Measurements from ENCODE around the gene RGS3. TPM values are rescaled to one million over a fixed set of nuclear protein-coding genes. Genes with fewer than 3 reads are reported as not detected.

Gene RGS3
- total and polyA plus RNA-seq, 7 donors, result 26.9 to 50.7 (median 38.3) TPM

DNA sequence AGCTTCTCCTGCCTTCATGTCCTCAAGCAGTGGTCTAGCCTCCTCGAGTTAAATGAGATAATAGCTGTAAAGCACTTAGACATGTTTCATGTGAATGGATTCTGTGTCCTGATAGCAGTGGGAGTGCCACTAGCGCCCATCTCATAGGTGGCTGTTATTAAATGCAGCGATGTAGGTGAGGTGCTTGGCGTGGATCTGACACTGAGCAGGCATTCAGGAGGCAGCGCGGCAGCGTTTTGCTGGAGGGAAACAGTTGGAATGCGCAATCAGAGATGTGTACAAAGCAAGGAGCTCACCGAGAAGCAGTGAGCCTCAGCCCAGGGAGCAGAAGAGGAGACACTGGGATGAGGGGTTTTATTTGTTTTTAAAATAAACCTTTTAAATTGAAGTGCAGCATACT lies 106.6 kb downstream of the RGS3 start:
- no peaks in the 10 kb centered on the region for H3K27me3 ChIP-seq
- H3K36me3 ChIP-seq, result no peaks in the 10 kb centered on the region
- intact Hi-C loops (cut with DNase I), result no loop called here
- TF ChIP-seq, protein P1, sequence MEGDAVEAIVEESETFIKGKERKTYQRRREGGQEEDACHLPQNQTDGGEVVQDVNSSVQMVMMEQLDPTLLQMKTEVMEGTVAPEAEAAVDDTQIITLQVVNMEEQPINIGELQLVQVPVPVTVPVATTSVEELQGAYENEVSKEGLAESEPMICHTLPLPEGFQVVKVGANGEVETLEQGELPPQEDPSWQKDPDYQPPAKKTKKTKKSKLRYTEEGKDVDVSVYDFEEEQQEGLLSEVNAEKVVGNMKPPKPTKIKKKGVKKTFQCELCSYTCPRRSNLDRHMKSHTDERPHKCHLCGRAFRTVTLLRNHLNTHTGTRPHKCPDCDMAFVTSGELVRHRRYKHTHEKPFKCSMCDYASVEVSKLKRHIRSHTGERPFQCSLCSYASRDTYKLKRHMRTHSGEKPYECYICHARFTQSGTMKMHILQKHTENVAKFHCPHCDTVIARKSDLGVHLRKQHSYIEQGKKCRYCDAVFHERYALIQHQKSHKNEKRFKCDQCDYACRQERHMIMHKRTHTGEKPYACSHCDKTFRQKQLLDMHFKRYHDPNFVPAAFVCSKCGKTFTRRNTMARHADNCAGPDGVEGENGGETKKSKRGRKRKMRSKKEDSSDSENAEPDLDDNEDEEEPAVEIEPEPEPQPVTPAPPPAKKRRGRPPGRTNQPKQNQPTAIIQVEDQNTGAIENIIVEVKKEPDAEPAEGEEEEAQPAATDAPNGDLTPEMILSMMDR (IDR thresholded peaks at IDR 0.05), result no peak
- TF ChIP-seq POLR2A (IDR thresholded peaks at IDR 0.05) (no peak), EP300 (IDR thresholded peaks at IDR 0.05) (no peak), POLR2AphosphoS5 (IDR thresholded peaks at IDR 0.05) (peak in 1 of 4 donors; percentile 29)
- no peak overlapping the region for H3K4me3 ChIP-seq
- 90 to 94% methylated on average over 9 of the region's 9 CpGs for WGBS, 2 donors
- peak; percentile 55 for DNase-seq
- peaks cover 0 to 56% (median 43%) of the 10 kb centered on the region in 4 donors for H3K4me1 ChIP-seq
- no peaks in the 10 kb centered on the region for H3K9me3 ChIP-seq
- H3K27ac ChIP-seq, result no peak overlapping the region

GRCh38 chr9:113570749-113571711 lies 107.5 kb downstream of the RGS3 start:
- intact Hi-C loops (cut with DNase I), result no loop called here
- no peaks in the 10 kb centered on the region for H3K9me3 ChIP-seq
- H3K27me3 ChIP-seq, result no peaks in the 10 kb centered on the region
- DNase-seq, result peak; percentile 33
- H3K27ac ChIP-seq, result no peak overlapping the region
- 89% methylated on average over 12 of the region's 12 CpGs for WGBS, 2 donors
- TF ChIP-seq EP300 (IDR thresholded peaks at IDR 0.05) (no peak), POLR2AphosphoS5 (IDR thresholded peaks at IDR 0.05) (no peak), POLR2A (IDR thresholded peaks at IDR 0.05) (no peak)
- TF ChIP-seq, protein P1 (IDR thresholded peaks at IDR 0.05), result no peak
- H3K4me3 ChIP-seq, result no peak overlapping the region
- H3K4me1 ChIP-seq, result peaks cover 0 to 48% (median 35%) of the 10 kb centered on the region in 4 donors
- no peaks in the 10 kb centered on the region for H3K36me3 ChIP-seq

- no peaks in the 10 kb centered on the region for H3K9me3 ChIP-seq
- peaks cover 0 to 36% (median 25%) of the 10 kb centered on the region in 4 donors for H3K4me1 ChIP-seq
- H3K4me3 ChIP-seq, result no peak overlapping the region
- no peaks in the 10 kb centered on the region for H3K27me3 ChIP-seq
- H3K36me3 ChIP-seq, result no peaks in the 10 kb centered on the region
- TF ChIP-seq EP300 (IDR thresholded peaks at IDR 0.05), result no peak
- TF ChIP-seq POLR2AphosphoS5 (IDR thresholded peaks at IDR 0.05), result no peak
- TF ChIP-seq POLR2A (IDR thresholded peaks at IDR 0.05), result no peak
- TF ChIP-seq, protein P1 (IDR thresholded peaks at IDR 0.05), result no peak
- H3K27ac ChIP-seq, result no peak overlapping the region
- WGBS, 2 donors, result 80 to 85% methylated on average over 8 of the region's 8 CpGs
- intact Hi-C loops (cut with DNase I), result no loop called here
- peak; percentile 42 for DNase-seq
Observed at GRCh38 chr9:113572076-113572861, 108.7 kb downstream of the RGS3 start.

DNA sequence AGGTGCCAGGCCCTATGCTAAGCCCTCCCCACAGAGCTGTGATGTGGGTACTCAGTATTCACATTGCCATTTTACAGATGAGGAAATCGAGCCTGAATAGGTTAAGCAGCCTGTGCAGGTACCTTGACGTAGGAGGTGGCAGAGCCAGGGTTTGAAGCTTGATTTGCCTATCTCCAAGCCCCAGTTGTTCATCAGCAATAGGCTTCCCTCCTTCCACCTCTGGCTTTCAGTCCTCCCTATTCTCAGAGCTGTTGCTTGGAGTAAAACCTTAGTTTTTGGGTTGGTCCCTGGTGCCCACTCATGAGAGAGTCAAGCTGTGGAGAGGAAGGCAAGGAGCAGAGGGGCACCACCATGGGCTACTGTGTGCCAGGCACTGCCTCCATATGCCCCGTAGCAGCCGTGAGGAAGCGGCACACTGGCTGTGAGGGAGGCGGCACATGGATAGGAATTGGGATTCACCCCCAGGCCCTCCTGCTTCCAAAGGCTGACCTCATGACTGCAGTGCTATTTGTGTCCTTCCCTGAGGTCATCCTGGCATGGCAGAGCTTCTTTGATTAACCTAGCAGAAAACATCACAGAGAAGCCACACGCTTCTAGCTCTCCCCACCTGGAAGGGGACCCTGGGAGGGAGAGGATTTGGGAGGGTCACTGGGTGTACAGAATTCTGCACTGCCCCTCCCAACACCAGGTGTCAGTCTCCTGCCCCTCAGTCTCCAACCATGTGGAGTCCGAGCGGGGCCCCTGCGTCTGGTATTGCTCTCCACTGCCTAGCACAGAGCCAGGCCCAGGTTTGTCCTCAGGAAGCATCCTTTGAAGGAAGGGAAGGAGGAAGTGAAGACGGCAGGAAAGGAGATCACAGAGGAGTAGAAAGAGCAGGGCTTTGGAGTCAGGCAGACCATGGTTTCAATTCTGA lies 109.8 kb downstream of the RGS3 start:
- peak; percentile 34 for DNase-seq
- Histone ChIP-seq H3K9me3 (no peaks in the 10 kb centered on the region), H3K27me3 (no peaks in the 10 kb centered on the region), H3K4me3 (no peak overlapping the region), H3K27ac (no peak overlapping the region), H3K36me3 (no peaks in the 10 kb centered on the region), H3K4me1 (peaks cover 0 to 36% (median 22%) of the 10 kb centered on the region in 4 donors)
- 90 to 94% methylated on average over 11 of the region's 11 CpGs for WGBS, 2 donors
- intact Hi-C loops (cut with DNase I), result no loop called here
- TF ChIP-seq POLR2A (IDR thresholded peaks at IDR 0.05) (no peak), POLR2AphosphoS5 (IDR thresholded peaks at IDR 0.05) (no peak), EP300 (IDR thresholded peaks at IDR 0.05) (no peak)
- TF ChIP-seq, protein P1 (IDR thresholded peaks at IDR 0.05), result no peak

All from sigmoid colon (tissue), 7 donors.